Osteoblast (primary cell): ENCODE measurements around the gene PPIL3. TPM values are rescaled to one million over a fixed set of nuclear protein-coding genes. Genes with fewer than 3 reads are reported as not detected.
A peak's percentile ranks its signal among the peaks of the same experiment; 100 is the strongest.

Experiments used
- DNase-seq: peaks from one replicate; pipeline ENCODE4 v3.0.0; 2011; ENCODE audit warnings: low spot score, mixed read lengths; ENCODE audit not compliant: insufficient read length; ENCODE audit errors: missing footprints
- H2AFZ ChIP-seq: 2 replicates; pipeline ENCODE4 v1.6.0; 2011; ENCODE audit warnings: mild to moderate bottlenecking, low read length
- H3K27ac ChIP-seq: 2 replicates; pipeline ENCODE4 v1.5.1; 2011; ENCODE audit warnings: mild to moderate bottlenecking, low read depth, low read length, moderate library complexity
- H3K27me3 ChIP-seq: 2 replicates; pipeline ENCODE4 v1.6.0; 2012; ENCODE audit warnings: mild to moderate bottlenecking, control low read depth, inconsistent platforms, low read length, moderate library complexity; ENCODE audit not compliant: insufficient read depth
- H3K36me3 ChIP-seq: 2 replicates; pipeline ENCODE4 v1.5.1; 2011; ENCODE audit warnings: mild to moderate bottlenecking, low read length, control low read depth, moderate library complexity; ENCODE audit not compliant: insufficient read depth
- H3K4me1 ChIP-seq: 2 replicates; pipeline ENCODE4 v1.5.1; 2011; ENCODE audit warnings: mild to moderate bottlenecking, low read length, control low read depth, moderate library complexity; ENCODE audit not compliant: insufficient read depth
- H3K4me2 ChIP-seq: 2 replicates; pipeline ENCODE4 v1.6.0; 2011; ENCODE audit warnings: mild to moderate bottlenecking, low read length; ENCODE audit not compliant: insufficient read depth
- H3K4me3 ChIP-seq: fragments of 200-600 bp; sonication (generic); 3 replicates; pipeline ENCODE4 v1.5.1; 2012; ENCODE audit warnings: mild to moderate bottlenecking, low read length, inconsistent platforms; ENCODE audit not compliant: insufficient read depth
- H3K79me2 ChIP-seq: 2 replicates; pipeline ENCODE4 v1.6.0; 2012; ENCODE audit warnings: mild to moderate bottlenecking, low read length, control low read depth, inconsistent platforms; ENCODE audit not compliant: insufficient read depth
- H3K9me3 ChIP-seq: 2 replicates; pipeline ENCODE4 v1.5.1; 2011; ENCODE audit warnings: low read depth, low read length, control low read depth
- H4K20me1 ChIP-seq: 2 replicates; pipeline ENCODE4 v1.6.0; 2012; ENCODE audit warnings: mild to moderate bottlenecking, low read length, control low read depth; ENCODE audit not compliant: insufficient read depth
- total RNA-seq: library from RNA; depleted of rRNA; stranded (reverse); fragments of >200 nt; gene quantifications from 2 replicates; pipeline ENCODE4 v1.2.3, GENCODE V29; 2012
- TF ChIP-seq, protein P1 (sequence below): IDR thresholded peaks from 2 replicates; pipeline ENCODE4 v1.5.1; 2011; ENCODE audit warnings: mild to moderate bottlenecking, low read depth, low read length, moderate library complexity; ENCODE audit errors: extremely low read depth

The PPIL3 gene
- total RNA-seq, 1 donor = 45.2 TPM

DNA sequence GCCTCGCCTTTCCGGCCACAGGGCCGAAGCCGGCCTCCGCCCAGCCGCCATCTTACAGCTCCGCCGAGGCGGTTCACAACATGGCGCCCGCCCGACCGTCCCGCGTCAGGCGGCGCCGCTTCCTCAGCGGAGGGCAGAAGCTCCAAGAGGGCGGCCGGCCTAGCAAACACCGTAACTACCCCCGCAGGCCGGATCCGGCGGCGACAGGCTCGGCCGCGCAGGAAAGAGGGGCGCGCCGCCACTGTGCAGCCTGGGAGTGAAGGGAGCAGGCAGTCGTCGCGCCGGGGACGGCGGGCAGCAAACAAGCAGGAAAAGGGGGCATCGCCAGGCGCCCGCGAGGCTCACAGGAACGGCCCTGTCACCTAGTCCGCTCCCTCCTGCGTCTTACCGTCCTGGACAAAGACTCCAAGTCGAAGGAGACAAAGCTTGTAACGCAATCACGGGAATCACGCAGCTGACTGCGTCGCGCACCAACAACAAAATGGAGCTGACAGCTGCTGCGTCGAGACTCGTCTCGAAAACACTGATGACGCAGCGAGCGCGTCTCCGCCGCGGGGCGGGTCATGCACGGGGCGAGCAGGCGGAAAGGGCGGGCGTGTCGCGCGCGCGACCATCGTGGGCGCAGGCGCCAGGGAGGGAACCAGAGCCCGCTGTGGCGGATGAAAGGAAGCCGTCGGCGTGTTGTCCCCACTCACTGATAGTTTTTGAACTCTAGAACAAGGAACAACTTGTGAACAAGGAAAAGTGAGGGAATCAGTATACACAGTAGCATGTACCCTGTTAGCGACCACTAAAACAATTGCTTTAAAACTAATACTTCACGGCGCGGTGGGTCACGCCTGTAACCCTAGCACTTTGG is 24.5 kb downstream of the PPIL3 start, which contains the start of gene CLK1:
CLK1 (minus strand) TSS at position 483 of the 859 bp plus-strand sequence. CDS start 2,796 bp downstream, outside the sequence.
- Histone ChIP-seq H3K79me2 (peaks cover 51% of the 10 kb centered on the region), H3K4me1 (peaks cover 25% of the 10 kb centered on the region)
- TF ChIP-seq, protein P1, sequence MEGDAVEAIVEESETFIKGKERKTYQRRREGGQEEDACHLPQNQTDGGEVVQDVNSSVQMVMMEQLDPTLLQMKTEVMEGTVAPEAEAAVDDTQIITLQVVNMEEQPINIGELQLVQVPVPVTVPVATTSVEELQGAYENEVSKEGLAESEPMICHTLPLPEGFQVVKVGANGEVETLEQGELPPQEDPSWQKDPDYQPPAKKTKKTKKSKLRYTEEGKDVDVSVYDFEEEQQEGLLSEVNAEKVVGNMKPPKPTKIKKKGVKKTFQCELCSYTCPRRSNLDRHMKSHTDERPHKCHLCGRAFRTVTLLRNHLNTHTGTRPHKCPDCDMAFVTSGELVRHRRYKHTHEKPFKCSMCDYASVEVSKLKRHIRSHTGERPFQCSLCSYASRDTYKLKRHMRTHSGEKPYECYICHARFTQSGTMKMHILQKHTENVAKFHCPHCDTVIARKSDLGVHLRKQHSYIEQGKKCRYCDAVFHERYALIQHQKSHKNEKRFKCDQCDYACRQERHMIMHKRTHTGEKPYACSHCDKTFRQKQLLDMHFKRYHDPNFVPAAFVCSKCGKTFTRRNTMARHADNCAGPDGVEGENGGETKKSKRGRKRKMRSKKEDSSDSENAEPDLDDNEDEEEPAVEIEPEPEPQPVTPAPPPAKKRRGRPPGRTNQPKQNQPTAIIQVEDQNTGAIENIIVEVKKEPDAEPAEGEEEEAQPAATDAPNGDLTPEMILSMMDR = no peak

DNA sequence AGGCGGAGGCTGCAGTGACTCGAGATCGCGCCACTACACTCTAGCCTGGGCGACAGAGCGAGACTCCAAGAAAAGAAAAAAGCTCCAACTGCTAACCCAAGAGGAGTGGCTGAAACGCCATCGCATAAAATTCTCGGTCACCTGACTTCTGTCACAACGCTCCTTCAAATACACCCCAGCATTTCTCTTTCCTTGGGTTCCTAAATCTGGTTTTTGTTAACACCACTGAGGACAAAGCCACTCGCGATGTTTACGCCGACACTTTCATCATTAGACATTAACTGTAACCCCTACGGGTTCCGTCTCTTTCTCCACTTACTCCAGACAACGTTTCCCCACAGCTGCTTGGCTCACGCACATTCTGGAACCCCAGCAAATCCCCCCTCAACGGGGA is 25.1 kb downstream of the PPIL3 start:
- TF ChIP-seq, protein P1 = no peak
- Histone ChIP-seq H3K27ac (peak overlapping the region; percentile 99), H2AFZ (peak overlapping the region; percentile 84), H3K4me1 (peaks cover 25% of the 10 kb centered on the region), H3K36me3 (peaks cover 25% of the 10 kb centered on the region), H4K20me1 (peaks cover 52% of the 10 kb centered on the region), H3K4me2 (peak overlapping the region; percentile 91), H3K79me2 (peaks cover 57% of the 10 kb centered on the region), H3K4me3 (peak overlapping the region; percentile 99), H3K9me3 (no peaks in the 10 kb centered on the region), H3K27me3 (no peaks in the 10 kb centered on the region)
- no peak for DNase-seq

More for the DNA sequence above, 24.5 kb downstream of the PPIL3 start, which contains the start of gene CLK1:
- Histone ChIP-seq H3K9me3 (no peaks in the 10 kb centered on the region), H4K20me1 (peaks cover 46% of the 10 kb centered on the region), H2AFZ (peak within 1 kb of the TSS; percentile 97), H3K27me3 (no peaks in the 10 kb centered on the region), H3K4me3 (peak within 1 kb of the TSS; percentile 99), H3K4me2 (peak within 1 kb of the TSS; percentile 91), H3K36me3 (peaks cover 19% of the 10 kb centered on the region), H3K27ac (peak within 1 kb of the TSS; percentile 99)
- peak; percentile 97 for DNase-seq

DNA sequence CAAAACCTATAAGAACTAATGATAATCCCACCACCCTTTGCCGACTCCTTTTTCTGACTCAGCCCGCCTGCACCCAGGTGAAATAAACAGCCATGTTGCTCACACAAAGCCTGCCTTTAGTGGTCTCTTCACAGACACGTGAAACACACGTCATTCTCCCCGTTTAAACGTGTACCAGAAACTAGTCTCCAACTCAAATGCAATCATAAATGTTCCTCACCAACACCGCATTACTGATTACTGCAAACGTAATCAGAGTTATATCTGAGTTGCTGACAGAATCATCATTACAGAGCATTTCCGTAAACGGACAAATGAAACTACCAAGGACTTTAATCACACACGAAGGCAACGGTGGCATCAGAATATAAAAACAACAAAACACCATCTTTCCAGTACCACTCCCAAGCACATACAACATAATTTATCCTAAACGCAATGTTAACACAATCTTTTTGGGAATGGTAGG is 26.3 kb downstream of the PPIL3 start:
- DNase-seq = no peak
- peaks cover 64% of the 10 kb centered on the region for H4K20me1 ChIP-seq

More for the DNA sequence above, 26.3 kb downstream of the PPIL3 start:
- H3K27ac ChIP-seq = peak overlapping the region; percentile 99
- H3K4me1 ChIP-seq = peaks cover 25% of the 10 kb centered on the region
- H3K36me3 ChIP-seq = peaks cover 38% of the 10 kb centered on the region
- H2AFZ ChIP-seq = no peak overlapping the region
- H3K4me2 ChIP-seq = peak overlapping the region; percentile 91
- peak overlapping the region; percentile 99 for H3K4me3 ChIP-seq
- TF ChIP-seq, protein P1 = no peak
- H3K27me3 ChIP-seq = no peaks in the 10 kb centered on the region
- peaks cover 69% of the 10 kb centered on the region for H3K79me2 ChIP-seq
- no peaks in the 10 kb centered on the region for H3K9me3 ChIP-seq
